ENCODE measurements around the gene SOCS3. TPM values are rescaled to one million over a fixed set of nuclear protein-coding genes. Genes with fewer than 3 reads are reported as not detected.

SOCS3 gene, protein sequence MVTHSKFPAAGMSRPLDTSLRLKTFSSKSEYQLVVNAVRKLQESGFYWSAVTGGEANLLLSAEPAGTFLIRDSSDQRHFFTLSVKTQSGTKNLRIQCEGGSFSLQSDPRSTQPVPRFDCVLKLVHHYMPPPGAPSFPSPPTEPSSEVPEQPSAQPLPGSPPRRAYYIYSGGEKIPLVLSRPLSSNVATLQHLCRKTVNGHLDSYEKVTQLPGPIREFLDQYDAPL
- total RNA-seq: 29.0 TPM

DNA sequence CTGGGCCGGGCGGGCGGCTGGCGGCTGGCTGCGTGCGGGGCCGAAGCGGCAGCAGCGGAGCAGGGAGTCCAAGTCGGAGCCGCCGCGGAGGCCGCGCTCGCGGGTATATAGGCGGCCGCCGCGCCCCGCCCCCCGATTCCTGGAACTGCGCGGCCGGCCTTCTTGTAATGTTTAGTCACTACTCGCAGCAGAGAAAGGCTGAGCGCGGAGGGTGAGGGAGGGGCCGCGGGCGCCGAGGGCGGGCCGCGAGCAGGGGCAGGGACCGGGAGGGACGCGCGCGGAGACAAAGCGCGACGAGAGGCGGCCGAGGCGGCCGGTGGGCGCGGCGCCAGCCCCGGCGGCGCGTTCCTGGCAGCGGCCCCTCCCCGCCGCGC, at the start of gene SOCS3:
Gene SOCS3, minus strand, starts transcription at position 81 of the 374 bp plus-strand sequence. CDS start 982 bp downstream, outside the sequence.
- peak; percentile 97 for DNase-seq

DNA sequence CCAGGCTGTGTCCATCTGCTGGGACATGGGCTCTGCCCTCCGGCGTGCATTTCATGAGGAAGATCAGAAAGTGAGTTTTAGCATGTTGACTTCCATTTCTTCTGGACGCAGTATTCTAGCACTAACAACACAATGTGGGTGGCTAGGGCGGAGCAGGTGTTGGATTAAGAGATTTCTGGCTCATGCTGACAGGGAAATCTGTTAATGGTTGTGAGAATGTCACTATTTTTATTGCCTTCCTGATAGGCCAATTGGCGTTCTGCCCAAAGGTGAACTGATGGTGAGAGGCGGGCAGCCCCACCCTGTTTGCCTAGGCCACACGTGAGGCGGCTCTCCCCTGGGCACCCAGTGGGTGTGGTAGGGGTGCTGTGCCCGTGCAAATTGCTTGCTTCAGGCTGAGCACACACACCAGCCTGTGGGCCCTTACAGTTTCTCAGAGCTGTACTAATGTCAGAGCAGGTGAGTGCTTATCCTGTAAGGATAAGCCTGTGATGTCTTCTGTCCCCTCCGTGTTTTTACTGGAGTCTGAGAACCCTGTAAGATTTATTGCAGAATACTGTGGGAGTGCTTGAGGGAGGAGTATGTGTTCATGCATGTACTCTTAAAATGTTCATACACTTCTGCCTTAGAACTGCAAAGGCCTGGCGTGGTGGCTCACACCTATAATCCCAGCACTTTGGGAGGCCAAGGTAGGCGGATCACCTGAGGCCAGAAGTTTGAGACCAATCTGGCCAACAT, 49.5 kb upstream of the SOCS3 start:
- no peak for DNase-seq

DNA sequence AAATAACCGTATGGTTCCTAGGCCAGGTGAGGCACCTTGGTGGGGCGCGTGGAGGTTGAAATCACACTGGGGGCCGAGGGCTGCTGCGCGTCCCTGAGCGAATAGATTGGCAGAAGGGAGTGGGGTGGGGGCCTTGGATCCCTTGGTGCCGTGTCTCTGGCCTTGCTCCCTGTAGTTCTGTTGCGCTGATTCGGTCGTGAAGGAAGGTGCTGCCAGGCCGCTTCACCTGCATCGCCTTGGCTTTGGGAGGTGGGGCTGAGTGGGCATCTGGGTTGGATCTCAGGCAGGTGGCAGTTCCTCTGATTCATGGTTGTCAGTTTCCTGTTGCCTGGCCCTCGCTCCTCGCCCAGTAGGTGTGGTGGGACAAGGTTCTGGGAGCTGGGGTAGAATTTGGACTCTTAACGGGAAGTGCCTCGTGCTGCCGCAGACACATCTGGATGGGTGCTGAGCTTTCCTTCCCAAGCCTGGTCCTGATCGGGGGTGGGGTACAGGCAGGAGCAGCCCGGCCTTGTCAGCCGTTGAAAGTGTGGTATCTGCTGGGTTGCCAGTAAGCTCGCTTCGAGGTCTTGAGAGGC, 48.7 kb upstream of the SOCS3 start:
- DNase-seq: no peak

DNA sequence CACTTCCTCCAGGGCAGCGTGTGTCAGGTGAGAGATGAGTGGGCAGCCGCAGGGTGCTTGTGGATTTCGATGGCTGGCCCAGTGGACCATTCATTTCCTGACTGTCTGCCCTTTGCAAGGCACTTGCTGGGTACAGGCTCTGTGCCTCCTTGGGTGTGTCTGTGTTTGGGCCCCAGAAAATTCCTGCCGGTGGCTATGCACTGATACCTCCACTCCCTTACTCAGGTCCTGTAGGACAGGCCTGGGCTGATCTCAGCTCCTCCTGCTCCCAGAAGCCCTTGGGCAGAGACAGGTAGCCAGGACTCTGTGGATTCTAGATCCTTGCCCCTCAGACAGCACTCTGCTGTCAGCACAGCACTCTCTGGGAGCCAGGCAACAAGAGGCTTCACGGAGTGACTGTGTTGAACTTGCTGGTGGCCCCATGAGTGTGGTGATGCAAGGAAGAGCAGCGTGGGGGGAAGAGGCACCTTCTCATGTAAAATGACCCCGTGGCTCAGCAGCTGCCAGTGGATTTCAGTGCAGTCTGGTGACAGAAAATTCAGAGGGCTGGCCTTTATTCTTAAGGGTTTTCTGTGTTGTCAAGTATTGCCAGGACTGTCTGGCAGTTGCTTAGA, 47.6 kb upstream of the SOCS3 start:
- peak; percentile 75 for DNase-seq

DNA sequence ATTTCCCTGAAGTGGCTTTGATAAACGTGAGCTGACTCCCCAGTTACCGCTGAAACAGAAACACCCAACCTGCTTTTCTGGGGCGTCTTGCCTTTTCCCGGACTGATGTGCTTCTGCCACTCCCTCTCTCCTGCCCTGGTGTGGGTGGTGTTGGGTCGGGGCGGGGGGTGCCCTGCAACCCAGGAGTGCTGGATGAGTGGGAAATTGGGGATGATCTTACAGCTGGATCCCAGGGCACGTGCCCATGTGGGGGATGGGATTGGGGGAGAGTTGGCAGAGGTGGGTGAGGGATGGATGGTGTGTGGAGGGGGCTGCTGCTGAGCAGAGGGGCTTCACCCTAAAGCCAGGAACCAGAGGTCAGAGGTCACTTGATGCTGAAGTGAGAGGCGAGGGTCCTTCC, 47.0 kb upstream of the SOCS3 start:
- no peak for DNase-seq

DNA sequence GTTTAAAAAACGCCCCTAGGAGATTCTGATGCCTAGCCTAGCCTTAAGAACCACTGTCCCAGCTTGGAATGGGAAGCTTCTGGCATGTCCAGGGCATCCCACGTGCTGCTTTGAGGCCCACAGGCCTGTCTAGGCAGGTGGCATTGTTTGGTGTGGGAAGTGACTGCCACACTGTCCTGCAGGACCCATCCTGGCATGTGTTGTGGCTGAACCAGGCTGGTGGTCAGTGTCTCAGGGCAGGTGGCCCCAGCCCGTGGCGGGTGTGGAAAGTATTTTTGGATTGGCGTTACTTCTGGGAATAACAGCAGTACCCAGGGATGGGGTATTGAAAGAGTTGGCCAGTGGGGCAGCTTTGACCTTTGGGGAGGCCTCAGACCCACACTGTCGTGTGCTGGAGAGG, 46.5 kb upstream of the SOCS3 start:
- no peak for DNase-seq

DNA sequence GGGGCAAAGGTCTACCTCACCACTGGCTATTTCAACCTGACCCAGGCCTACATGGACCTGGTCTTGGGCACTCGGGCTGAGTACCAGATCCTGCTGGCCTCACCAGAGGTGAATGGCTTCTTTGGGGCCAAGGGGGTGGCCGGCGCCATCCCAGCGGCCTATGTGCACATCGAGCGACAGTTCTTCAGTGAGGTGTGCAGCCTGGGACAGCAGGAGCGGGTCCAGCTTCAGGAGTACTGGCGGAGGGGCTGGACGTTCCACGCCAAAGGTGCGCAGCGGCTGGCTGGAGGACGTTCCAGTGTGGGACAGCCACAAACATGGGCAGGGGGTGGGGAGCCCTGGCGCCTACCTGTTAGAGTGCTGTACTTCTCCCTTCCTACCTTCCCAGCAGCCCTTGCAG, 43.9 kb upstream of the SOCS3 start:
- DNase-seq: no peak

DNA sequence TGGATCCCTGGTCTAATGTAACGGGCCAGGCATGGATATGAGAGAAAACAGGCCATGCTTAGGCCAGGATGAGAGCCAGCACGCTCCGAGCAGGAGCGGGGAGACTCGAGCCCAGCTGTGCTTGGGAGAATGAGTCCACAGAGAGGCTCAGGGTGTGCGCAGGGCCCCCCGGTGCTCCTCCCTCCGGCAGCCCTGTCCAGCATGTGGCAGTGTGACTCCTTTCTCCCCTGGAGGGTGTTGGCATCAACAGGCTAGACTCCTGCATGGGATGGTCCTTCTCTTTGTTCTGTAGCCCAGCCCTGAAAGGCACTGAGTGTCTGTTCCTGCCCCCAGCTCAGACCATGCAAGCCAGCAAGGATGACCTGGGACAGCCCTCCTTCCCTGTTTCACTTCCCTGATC, 42.0 kb upstream of the SOCS3 start:
- DNase-seq: no peak

DNA sequence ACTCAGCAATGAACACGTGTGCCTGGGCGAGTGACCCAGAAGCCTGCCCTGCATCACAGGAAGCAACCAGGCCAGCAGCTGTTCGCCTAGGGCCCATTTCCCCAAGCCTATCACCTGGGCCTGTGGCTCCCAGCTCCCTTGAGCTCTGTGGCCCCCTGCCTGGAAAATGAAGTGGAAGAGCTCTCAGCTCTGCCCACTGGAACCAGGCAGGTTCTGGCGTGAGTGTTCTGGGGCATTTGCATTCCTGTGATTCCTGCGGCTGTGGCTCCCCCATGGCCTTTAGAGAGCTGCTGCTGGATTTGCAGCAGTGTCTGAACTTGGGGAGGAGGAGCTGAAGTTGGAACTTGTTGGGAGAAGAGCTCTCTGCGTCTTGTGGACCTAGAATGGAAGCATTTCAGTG, 41.4 kb upstream of the SOCS3 start:
- DNase-seq: no peak

DNA sequence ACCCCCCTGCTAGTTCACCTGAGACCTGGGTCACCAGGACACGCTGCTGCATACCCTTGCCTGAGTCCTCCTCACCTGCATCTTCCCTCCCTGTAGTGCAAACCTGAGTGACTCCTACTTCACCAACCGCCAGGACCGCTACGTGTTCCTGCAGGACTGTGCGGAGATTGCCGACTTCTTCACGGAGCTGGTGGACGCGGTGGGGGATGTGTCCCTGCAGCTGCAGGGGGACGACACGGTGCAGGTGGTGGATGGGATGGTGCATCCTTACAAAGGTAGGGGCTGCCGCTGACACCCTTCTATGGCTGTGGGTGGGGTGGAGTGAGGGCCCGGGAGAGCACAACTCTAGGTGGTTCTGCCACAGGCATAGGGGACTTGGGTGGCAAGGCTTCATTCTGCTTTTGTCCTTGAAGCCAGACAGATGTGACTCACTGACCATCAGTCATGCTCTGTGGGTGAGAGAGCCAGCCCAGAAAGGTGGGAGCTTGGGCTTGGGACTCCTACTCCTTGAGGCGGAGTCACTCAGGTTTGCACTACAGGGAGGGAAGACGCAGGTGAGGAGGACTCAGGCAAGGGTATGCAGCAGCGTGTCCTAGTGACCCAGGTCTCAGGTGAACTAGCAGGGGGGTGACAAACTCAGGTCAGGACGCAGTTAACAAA, 40.8 kb upstream of the SOCS3 start:
- no peak for DNase-seq

DNA sequence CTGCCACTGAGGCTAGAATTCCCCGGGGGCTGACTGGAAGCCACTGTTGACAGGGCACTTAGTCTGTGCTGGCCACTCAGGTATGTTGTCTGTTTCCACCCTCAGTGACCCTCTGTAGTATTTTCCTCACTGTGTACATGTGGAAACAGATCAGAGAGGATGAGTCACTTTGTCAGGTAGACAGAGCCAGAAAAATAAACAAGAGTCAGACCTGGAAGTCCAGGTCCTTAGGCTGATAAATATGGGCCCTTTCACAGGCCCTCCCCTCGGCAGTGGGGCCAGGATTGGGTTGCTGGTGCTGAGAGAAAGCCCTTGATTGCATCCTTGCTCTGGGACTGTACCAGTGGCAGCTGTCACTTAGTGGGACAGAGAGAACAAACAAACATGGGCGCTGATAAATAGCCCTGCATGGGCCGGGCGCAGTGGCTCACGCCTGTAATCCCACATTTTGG, 39.8 kb upstream of the SOCS3 start:
- DNase-seq: no peak

DNA sequence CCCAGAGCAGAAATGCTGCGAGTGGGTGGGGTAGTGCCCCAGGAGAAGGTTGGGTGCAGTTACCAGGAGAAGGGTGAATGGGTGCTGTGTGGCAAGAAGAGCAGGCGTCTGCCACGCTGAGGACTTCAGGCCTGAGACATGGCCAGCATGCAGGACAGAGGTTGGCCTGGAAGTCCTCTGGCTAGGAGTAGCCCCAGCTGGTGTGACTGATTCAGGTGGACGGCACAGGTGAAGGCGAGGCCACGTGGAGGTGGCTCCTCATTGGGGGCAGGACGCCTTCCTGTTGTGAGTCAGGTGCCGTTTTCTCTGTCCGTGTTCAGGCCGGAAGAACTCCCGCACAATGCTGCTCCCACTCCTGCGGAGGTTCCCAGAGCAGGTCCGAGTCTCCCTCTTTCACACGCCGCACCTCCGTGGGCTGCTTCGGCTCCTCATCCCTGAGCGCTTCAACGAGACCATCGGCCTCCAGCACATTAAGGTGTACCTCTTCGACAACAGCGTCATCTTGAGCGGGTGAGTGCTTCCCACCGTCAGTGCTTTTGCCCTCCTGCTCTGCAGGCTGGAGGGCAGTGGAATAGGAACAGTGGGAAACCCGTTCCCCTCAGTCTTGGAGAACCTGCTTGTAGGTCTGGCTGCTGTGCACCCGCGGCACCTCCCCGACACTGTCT, 39.3 kb upstream of the SOCS3 start:
- no peak for DNase-seq

DNA sequence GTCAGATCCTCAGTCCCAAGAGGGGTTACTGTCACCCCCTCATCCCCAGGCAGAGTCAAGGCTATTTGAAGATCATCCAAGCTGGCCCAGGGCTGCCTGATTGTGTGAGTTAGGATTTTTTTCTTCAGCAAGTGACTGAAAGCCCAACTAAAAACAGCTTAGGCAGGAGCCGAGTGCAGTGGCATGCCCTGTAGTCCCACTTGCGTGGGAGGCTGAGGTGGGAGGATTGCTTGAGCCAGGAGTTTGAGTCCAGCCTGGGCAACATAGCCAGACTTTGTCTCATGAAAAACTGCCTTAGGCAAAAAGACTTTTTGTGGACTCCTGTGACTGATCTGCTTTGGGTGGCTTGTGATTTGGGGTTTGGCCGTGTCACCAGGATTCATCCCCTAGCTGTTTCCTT, 38.5 kb upstream of the SOCS3 start:
- DNase-seq: no peak

DNA sequence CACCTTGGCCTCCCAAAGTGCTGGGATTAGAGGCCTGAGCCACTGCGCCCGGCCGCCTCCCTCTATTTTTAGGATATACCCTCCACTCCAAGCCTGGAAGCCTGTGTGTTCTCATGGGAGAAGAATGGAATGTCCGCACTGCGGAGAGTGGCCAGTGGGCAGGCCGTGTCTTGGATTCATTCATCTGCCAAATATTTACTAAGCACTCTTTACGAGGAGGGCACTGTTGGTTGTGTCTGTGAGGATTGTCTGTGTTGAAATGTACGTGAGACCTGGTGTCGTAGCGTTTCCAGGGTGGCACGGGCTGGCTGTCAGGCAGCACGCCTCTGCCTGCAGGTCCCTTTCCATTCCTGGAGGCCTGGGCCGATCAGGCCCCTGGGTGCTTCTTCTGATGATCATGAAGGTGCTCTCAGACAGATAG, 37.8 kb upstream of the SOCS3 start:
- peak; percentile 68 for DNase-seq

DNA sequence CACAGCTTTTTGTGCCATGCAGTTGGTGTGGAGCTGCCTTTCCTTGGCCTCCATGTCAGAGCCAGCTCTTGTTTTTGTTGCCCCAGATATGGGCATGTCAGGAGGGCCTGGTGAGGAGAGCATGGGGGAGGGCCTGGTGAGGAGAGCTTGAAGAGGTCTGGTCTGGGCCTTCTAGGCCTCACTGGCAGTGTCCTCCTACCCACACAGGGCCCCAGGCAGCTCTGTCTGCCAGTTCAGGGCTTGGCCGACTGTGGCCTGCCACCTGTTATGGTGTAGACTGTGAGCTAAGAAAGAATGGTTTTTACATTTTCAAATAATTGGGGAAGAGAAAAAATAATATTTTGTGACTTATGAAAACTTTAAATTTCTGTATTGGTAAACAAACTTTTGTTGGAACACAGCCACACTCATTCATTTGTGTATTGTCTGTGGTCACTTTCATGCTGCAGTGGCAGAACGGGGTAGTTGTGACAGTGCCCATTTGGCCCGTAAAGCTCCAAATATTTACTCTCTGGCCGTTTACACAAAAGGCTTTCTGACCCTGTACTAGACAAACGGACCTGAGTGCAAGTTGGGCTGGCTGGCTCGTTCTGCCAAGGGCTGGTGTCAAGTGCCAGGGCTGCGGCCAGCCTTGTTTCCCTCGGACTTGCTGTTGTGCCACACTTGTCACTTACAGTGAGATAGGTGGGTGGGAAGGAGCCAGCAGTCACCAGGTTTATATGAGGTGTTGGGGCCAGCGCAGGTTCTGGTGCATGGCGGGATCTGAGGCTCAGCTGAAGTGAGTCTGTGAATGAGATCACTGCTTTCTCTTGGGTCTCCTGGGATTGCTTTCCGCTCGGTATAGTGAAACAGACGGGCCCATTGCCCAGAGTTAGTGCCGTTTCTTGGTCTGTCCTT, 36.8 kb upstream of the SOCS3 start:
- DNase-seq: peak; percentile 53

DNA sequence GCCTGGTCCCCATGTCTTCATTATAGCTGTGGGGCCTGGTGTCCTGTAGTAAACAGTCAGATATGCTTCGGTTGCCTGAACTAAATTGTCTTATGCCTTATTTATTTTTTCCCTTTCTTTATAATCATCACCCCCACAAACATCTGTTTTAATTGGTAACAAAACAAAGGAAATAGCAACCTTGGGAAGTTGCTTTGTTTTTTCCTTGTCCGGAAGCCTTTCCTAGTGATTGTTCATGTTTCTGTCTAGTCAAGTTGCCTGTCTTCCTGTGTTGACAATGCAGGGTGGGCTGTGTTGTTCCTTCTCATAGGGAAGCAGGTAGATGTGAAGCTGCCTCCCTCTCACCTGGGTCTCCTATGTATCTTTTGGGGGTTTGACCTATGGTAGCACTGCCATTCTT, 35.3 kb upstream of the SOCS3 start:
- no peak for DNase-seq

DNA sequence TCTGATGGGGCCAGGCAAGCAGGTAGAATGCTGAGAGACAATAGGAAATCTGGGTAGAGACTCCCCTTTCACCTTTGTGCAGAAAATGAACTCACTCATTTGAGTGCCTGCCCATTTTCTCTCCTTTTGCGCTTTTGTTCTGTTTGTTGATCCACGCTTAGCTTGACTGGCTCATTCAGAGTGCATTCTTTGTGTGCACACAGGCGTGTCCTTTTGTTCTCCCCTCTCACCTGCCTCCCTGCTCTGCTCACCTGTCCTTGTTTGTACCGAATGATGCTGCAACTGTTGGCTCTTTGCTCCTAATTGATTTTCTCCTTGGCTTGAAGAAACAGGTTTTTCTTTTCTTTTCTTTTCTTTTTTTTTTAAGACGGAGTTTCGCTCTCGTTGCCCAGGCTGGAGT, 34.3 kb upstream of the SOCS3 start:
- DNase-seq: peak; percentile 32

DNA sequence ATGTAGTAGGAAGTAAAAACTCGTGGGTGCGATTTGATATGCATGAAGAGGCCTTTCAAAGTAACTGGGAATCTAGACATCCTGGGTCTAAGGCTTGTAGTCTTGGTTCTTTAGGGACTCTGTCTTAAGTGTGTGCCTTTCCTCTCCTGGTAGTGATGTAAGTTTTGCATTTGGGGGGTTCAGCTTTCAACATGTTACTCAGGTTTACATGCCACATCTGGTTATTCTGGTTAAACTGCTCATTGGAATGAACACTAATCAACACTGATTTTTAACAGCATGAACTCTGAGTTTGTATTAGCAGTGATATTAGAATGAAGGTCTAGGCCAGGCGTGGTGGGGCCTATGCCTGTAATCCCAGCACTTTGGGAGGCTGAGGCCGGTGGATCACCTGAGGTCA, 33.7 kb upstream of the SOCS3 start:
- DNase-seq: peak; percentile 18

DNA sequence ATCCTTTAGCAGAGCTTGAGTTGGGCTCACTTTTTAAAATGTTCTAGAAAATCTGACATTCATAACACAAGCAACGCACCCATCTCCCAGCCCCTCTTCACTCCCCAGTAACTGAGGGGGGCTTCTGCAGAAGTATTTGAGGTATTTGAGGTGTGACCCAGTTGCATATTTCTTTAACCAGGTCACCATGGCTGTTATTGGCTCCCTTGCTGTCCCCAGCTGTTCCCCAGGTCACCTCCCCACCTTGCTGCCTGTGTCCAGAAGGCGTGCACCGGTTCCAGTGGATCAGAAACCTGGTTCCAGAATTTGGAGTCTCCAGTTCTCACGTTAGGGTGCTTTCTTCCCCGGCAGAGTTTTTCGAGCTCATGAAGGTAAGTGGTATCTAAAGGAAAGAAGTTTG, 32.4 kb upstream of the SOCS3 start:
- DNase-seq: no peak

DNA sequence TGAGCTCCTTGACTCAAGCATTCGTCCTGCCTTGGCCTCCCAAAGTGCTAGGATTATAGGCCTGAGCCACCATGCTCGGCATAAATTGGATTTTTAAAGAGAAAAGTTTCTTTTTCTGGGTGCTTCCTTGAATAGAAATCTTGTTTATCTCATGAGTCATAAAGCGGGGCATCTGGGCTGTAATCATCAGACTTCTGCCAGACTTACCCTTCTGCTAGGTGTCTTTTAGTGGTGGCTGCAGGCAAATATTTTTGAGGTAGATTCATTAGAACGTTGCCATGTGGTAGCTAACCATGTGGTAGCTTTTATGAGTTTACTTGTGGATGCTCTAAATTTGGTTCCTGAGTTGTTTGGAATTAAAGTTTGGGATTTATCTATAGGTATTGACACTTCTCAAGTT, 32.0 kb upstream of the SOCS3 start:
- DNase-seq: no peak

DNA sequence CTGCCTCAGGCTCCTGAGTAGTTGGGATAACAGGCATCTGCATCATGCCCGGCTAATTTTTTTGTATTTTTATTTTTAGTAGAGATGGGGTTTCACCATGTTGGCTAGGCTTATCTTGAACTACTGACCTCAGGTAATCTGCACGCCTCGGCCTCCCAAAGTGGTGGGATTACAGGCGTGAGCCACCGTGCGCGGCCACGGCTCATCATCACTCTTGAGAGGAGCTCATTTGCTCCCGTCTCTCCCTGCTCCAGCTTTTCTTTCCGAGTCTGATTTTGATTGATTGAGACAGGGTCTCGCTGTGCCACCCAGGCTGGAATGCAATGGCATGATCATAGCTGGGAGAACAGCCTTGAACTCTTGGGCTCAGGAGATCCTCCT, 31.2 kb upstream of the SOCS3 start:
- no peak for DNase-seq
